ENCODE results near the gene SORCS1. TPM values are rescaled to one million over a fixed set of nuclear protein-coding genes. Genes with fewer than 3 reads are reported as not detected.

SORCS1 gene
- total RNA-seq, 4 donors from 2014 or later, result 1.2 to 11.8 (median 6.2) TPM

DNA sequence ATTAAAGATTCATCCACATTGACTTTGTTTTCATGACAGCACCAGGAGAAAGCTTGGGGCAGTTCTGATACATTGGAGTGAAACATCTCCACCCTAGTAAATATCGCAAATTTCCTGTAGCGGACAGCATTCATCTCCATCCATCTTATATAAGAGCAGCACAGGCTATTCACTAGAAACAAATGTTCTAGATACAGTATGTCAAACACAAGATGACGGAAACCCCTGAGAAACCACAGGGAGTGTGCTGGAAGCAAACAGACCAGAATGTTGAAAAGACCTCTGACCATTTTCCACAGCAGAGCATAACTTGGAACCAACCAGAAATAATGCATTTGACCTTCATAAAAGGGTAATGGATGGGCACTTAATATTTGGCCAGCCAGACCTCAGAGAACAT, 343.9 kb downstream of the SORCS1 start:
- 89 to 90% methylated on average over 3 of the region's 3 CpGs for WGBS, 2 donors
- intact Hi-C loops (cut with DNase I), result no loop called here
- peaks cover 0 to 4% of the 10 kb centered on the region in 2 donors for H3K4me1 ChIP-seq
- H3K36me3 ChIP-seq, result no peaks in the 10 kb centered on the region
- H3K27ac ChIP-seq, result no peak overlapping the region
- no peak for DNase-seq
- TF ChIP-seq, protein P1, sequence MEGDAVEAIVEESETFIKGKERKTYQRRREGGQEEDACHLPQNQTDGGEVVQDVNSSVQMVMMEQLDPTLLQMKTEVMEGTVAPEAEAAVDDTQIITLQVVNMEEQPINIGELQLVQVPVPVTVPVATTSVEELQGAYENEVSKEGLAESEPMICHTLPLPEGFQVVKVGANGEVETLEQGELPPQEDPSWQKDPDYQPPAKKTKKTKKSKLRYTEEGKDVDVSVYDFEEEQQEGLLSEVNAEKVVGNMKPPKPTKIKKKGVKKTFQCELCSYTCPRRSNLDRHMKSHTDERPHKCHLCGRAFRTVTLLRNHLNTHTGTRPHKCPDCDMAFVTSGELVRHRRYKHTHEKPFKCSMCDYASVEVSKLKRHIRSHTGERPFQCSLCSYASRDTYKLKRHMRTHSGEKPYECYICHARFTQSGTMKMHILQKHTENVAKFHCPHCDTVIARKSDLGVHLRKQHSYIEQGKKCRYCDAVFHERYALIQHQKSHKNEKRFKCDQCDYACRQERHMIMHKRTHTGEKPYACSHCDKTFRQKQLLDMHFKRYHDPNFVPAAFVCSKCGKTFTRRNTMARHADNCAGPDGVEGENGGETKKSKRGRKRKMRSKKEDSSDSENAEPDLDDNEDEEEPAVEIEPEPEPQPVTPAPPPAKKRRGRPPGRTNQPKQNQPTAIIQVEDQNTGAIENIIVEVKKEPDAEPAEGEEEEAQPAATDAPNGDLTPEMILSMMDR (IDR thresholded peaks at IDR 0.05), result no peak
- no peak for TF ChIP-seq POLR2A (IDR thresholded peaks at IDR 0.05)
- H3K4me3 ChIP-seq (replicated peaks in 1 of 3), result no peak overlapping the region
- H3K27me3 ChIP-seq, result no peaks in the 10 kb centered on the region
- no peaks in the 10 kb centered on the region for H3K9me3 ChIP-seq

DNA sequence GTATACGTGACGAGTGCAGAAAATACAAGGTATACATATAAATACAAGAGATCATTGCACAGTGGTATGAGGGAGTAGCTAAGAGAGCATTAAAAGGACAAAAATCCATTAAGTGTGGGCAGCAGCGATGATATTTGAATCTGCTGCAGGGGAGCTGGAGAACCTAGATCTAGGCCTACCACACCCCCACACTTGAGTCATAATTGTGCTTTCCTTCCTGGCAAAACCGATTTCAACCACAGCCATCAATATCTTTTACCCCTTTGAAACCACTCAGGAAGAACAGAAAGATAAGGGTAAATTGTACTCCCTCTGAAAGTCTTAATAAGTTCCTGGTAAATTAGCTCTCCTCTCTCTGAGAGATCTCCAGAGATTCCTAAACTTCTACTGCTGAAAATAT, 345.0 kb downstream of the SORCS1 start:
- Histone ChIP-seq H3K27ac (no peak overlapping the region), H3K4me1 (no peaks in the 10 kb centered on the region), H3K4me3 (replicated peaks in 1 of 3) (no peak overlapping the region), H3K36me3 (no peaks in the 10 kb centered on the region), H3K27me3 (no peaks in the 10 kb centered on the region), H3K9me3 (no peaks in the 10 kb centered on the region)
- 72 to 77% methylated on average over 4 of the region's 4 CpGs for WGBS, 2 donors
- no peak for TF ChIP-seq POLR2A (IDR thresholded peaks at IDR 0.05)
- TF ChIP-seq, protein P1 (IDR thresholded peaks at IDR 0.05), result no peak
- intact Hi-C loops (cut with DNase I), result no loop called here
- no peak for DNase-seq

DNA sequence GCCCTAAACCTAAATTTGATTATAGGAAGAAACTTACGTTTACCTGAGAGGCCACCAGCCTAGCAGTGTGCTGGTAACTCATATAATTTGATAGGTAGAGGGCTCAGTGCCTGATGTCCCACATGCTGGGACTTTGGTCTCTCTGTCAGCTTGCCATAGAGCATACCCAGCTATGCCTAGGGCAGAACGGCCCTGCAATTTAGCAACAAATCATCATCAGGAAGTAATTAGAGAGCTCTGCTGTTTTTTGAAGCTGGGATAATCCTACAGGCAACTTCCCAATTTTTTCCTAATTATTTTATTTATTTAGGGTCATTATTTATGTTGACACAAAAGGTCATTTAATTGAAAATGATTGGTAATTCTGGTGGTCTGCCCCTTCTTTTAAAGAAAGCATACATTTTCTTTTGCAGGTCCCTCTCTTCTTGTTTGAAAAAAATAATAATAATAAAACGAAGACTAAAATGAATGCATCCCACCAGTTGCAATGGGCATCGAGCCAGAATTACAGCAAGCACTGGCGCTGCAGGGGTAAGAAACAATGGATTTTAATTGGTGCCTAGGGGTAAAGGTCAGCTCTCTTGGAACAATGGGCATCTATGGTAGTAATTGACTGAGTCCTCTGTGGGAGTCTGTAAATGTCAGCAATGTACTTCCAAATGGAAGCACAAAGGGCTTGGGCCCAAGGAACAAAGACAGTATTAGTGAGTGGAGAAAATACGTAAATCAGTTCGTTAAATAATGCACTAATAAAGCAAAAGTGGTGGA, 348.0 kb downstream of the SORCS1 start:
- no peak overlapping the region for H3K27ac ChIP-seq
- 76 to 82% methylated on average over 7 of the region's 7 CpGs for WGBS, 2 donors
- no peak for TF ChIP-seq POLR2A (IDR thresholded peaks at IDR 0.05)
- TF ChIP-seq, protein P1 (IDR thresholded peaks at IDR 0.05), result no peak
- no peaks in the 10 kb centered on the region for H3K4me1 ChIP-seq
- H3K4me3 ChIP-seq (replicated peaks in 1 of 3), result no peak overlapping the region
- H3K36me3 ChIP-seq, result no peaks in the 10 kb centered on the region
- no peak for DNase-seq
- no peaks in the 10 kb centered on the region for H3K27me3 ChIP-seq
- intact Hi-C loops (cut with DNase I), result no loop called here
- no peaks in the 10 kb centered on the region for H3K9me3 ChIP-seq

DNA sequence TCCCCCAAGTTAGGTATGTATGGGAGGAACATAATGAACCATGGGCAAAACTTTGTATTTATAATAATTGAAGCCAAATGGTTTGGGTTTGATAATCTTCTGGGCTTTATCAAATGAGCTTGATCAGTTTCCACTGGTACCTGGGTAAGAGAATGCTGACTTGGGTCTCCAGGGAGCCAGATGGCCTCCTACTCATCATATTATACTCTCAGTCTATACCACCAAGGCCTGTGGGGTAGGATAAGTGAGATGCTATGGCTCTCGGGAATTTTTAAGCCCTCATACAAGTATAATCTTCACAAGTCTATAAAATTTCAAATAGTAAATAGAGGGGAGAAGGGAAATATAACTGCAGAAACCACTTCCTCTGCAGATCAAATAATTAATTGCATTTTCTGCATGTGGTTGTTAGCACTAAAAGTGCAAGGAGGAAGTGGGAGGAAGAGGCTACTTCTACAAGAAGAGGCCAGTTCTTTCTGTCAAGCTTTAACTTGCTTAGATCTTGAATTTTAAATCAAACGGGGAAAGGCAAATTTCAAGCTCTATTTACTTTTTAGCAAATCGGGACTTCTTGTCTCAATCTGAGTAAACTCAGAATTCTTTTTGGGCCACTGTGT, 349.0 kb downstream of the SORCS1 start:
- Histone ChIP-seq H3K4me1 (no peaks in the 10 kb centered on the region), H3K9me3 (no peaks in the 10 kb centered on the region), H3K27ac (no peak overlapping the region), H3K27me3 (no peaks in the 10 kb centered on the region), H3K4me3 (replicated peaks in 1 of 3) (no peak overlapping the region), H3K36me3 (no peaks in the 10 kb centered on the region)
- DNase-seq, result no peak
- 79 to 81% methylated on average over 3 of the region's 3 CpGs for WGBS, 2 donors
- intact Hi-C loops (cut with DNase I), result no loop called here
- TF ChIP-seq, protein P1 (IDR thresholded peaks at IDR 0.05), result no peak
- no peak for TF ChIP-seq POLR2A (IDR thresholded peaks at IDR 0.05)

DNA sequence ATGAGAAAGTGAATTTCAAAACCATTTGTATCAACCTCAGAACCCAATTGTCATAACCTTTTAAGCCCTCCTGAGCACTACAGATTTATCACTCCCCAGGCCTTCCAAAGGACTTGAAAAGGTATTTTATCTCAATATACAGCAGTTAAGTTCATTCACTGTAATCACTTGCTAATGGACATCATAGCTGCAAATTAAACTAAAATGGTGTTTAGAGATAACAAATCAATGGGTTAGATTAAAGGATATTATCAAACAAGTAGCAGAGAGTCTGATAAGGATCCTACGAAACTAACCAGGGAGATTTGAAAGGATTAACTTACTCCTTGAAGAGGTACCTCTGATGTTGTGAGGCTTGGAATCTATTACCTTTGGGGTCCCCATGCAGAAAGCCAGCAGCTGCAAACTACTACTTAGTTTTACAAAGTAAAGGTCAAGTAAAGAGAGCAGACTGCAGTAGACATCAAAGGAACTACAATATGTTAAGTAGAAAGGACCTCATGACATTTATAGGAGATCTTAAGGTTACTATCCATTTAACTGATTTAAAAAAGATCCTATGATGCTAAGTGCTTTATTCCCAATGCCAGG, 359.4 kb downstream of the SORCS1 start:
- Histone ChIP-seq H3K4me1 (no peaks in the 10 kb centered on the region), H3K27me3 (no peaks in the 10 kb centered on the region), H3K4me3 (replicated peaks in 1 of 3) (no peak overlapping the region), H3K36me3 (no peaks in the 10 kb centered on the region), H3K9me3 (no peaks in the 10 kb centered on the region), H3K27ac (no peak overlapping the region)
- no peak for TF ChIP-seq POLR2A (IDR thresholded peaks at IDR 0.05)
- TF ChIP-seq, protein P1 (IDR thresholded peaks at IDR 0.05), result no peak
- WGBS, 2 donors, result 91 to 94% methylated on average over 1 of the region's 1 CpG
- intact Hi-C loops (cut with DNase I), result no loop called here
- DNase-seq, result no peak

All from thyroid gland (tissue), 4 donors.